Esophagus muscularis mucosa (tissue), 4 donors: ENCODE results near the gene FAM153A.
"Not testable (repeated sequence)": the region's sequence is repeated elsewhere in the genome, so short reads cannot be mapped to it uniquely, and the experiment has no call there.

Experiments
- EP300 ChIP-seq: sonication (generic); formaldehyde crosslinking; IDR thresholded peaks from one replicate; pipeline ENCODE4 v1.6.1; 2017; ENCODE audit warnings: antibody characterized with exemption
- POLR2A ChIP-seq: fragments of 450-650 bp; IDR thresholded peaks from one replicate; pipeline ENCODE4 v1.6.1; 2017; ENCODE audit warnings: antibody characterized with exemption, moderate library complexity, mild to moderate bottlenecking, low read depth
- POLR2AphosphoS5 ChIP-seq, 2 donors: sonication (generic); formaldehyde crosslinking; IDR thresholded peaks; one replicate each; pipeline ENCODE4 v1.6.1; 2017; ENCODE audit warnings: antibody characterized with exemption in 2 of 2
- TF ChIP-seq, protein P1 (sequence below), 3 experiments: fragments of 200-600 bp in 2 of 3; fragments of 450-650 bp in 1 of 3; sonication (generic) in 2 of 3; IDR thresholded peaks; one replicate each; pipeline ENCODE4 v1.5.1; 2017 to 2019; ENCODE audit warnings: antibody characterized with exemption in 3 of 3, mild to moderate bottlenecking in 2 of 3, moderate library complexity in 1 of 3

DNA sequence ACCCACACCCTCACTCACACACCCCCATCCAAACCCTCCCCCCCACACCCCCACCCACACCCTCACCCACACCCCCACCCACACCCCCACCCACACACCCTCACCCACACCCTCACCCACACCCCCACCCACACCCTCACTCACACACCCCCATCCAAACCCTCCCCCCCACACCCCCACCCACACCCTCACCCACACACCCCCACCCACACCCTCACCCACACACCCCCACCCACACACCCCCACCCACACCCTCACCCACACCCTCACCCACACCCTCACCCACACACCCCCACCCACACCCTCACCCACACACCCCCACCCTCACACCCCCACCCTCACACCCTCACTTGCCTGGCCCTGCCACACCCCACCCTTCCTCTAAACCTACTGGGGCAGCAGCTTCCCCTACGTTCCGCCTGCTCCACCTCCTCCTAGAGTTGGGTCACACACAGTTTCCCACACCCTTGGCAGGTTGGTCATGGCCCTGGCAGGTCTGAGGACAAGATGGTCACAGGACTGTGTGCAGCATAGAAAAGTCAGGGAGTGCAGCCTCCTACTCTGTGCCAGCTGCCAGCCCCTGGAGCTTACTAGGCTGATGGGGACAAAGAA, 30.2 kb upstream of the FAM153A start:
- TF ChIP-seq, protein P1, sequence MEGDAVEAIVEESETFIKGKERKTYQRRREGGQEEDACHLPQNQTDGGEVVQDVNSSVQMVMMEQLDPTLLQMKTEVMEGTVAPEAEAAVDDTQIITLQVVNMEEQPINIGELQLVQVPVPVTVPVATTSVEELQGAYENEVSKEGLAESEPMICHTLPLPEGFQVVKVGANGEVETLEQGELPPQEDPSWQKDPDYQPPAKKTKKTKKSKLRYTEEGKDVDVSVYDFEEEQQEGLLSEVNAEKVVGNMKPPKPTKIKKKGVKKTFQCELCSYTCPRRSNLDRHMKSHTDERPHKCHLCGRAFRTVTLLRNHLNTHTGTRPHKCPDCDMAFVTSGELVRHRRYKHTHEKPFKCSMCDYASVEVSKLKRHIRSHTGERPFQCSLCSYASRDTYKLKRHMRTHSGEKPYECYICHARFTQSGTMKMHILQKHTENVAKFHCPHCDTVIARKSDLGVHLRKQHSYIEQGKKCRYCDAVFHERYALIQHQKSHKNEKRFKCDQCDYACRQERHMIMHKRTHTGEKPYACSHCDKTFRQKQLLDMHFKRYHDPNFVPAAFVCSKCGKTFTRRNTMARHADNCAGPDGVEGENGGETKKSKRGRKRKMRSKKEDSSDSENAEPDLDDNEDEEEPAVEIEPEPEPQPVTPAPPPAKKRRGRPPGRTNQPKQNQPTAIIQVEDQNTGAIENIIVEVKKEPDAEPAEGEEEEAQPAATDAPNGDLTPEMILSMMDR (IDR thresholded peaks at IDR 0.05): not testable (repeated sequence)
- not testable (repeated sequence) for TF ChIP-seq POLR2A; POLR2AphosphoS5 (IDR thresholded peaks at IDR 0.05); EP300
